Stimulated activated CD4-positive, alpha-beta T cell treated with anti-CD3 and anti-CD28 coated beads, TNF-alpha, amount 100 ng/mL, for 4 hours (primary cell): ENCODE results near the gene TSGA10IP.

Experiments used
- DNase-seq, 3 experiments: peaks; one replicate each; pipeline ENCODE4 v3.0.0-alpha.2; 2020; ENCODE audit warnings: low read depth in 3 of 3

The TSGA10IP gene

GRCh38 chr11:65945430-65945911 is at the start of gene TSGA10IP:
Gene TSGA10IP (plus strand): TSS chr11:65945480. CDS start chr11:65945676, 196 bp downstream.
- DNase-seq, result no peak

- DNase-seq, result no peak
These were observed 49.7 kb upstream of the TSGA10IP start for GRCh38 chr11:65895482-65895981.

- no peak for DNase-seq
These were observed 49.0 kb upstream of the TSGA10IP start for GRCh38 chr11:65896034-65896999.

GRCh38 chr11:65897020-65897471 is 48.2 kb upstream of the TSGA10IP start:
- DNase-seq, result no peak

- DNase-seq, result no peak
These were observed 46.5 kb upstream of the TSGA10IP start for GRCh38 chr11:65898656-65899355.

- DNase-seq, result peak; percentile 56 to 70 (median 66)
These were observed 45.7 kb upstream of the TSGA10IP start for GRCh38 chr11:65899356-65900124.

GRCh38 chr11:65900125-65900898 is 45.0 kb upstream of the TSGA10IP start, which contains the start of gene FOSL1:
Gene FOSL1 (minus strand): TSS chr11:65900388. CDS start chr11:65900339, 49 bp downstream.
- peak; percentile 89 to 91 (median 90) for DNase-seq

- no peak for DNase-seq
These were observed 44.4 kb upstream of the TSGA10IP start for GRCh38 chr11:65900899-65901180.

- DNase-seq, result no peak
These were observed 42.2 kb upstream of the TSGA10IP start for GRCh38 chr11:65903068-65903481.

- DNase-seq, result no peak
These were observed 41.6 kb upstream of the TSGA10IP start for GRCh38 chr11:65903715-65904114.

GRCh38 chr11:65906602-65907001 is 38.7 kb upstream of the TSGA10IP start:
- no peak for DNase-seq

- DNase-seq, result no peak
These were observed 37.4 kb upstream of the TSGA10IP start for GRCh38 chr11:65907878-65908277.

- DNase-seq, result no peak
These were observed 33.4 kb upstream of the TSGA10IP start for GRCh38 chr11:65911682-65912568.

- DNase-seq, result no peak
These were observed 32.4 kb upstream of the TSGA10IP start for GRCh38 chr11:65912845-65913244.

- no peak for DNase-seq
These were observed 30.0 kb upstream of the TSGA10IP start for GRCh38 chr11:65915101-65915820.

GRCh38 chr11:65915821-65916251 is 29.4 kb upstream of the TSGA10IP start:
- DNase-seq, result no peak

- no peak for DNase-seq
These were observed 28.9 kb upstream of the TSGA10IP start for GRCh38 chr11:65916391-65916790.

GRCh38 chr11:65917077-65917433 is 28.2 kb upstream of the TSGA10IP start:
- DNase-seq, result no peak
